ENCODE results near the gene B4GALNT3.

DNA sequence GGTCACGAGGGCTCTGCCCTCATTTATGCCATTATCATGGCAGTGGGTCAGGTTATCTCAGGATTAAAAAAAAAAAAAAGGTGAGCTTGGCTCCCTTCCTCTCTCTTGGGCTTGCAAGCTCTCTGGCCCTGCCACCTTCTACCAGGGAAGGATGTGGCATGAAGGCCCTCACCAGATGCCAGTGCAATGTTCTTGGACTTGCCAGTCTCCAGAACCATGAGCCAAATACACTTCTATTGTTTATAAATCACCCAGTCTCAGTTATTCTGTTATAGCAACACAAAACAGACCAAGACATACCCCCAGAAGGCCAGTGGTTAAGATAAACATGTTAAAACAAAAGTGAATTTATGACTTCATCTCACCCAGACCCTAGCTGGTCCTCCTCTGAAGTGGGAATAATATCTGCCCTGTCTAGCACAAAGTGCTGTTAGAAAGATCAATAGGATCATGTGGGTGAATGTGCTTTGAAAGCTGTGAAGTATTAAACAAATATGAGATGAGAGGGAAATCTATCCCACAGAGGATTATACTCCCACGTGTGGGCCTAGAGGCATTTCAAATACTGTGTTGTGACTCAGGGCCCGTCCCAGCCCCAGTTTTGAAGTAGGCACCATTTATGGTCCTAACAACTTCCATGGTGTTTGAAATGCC, 114.9 kb downstream of the B4GALNT3 start:
- TF ChIP-seq LEF1 (IDR thresholded peaks at IDR 0.05; ENCODE audit: borderline replicate concordance) = no peak
- TF ChIP-seq NFRKB (IDR thresholded peaks at IDR 0.05) = no peak
- TF ChIP-seq FOXA1 (IDR thresholded peaks at IDR 0.05) = no peak
- no peak for TF ChIP-seq HDGF (IDR thresholded peaks at IDR 0.05; ENCODE audit: borderline replicate concordance)
- no peak for TF ChIP-seq L3MBTL2 (conservative IDR thresholded peaks at IDR 0.05)
- no peak for TF ChIP-seq FOXK2 (IDR thresholded peaks at IDR 0.05)
- TF ChIP-seq SP1 (IDR thresholded peaks at IDR 0.05) = no peak
